Stimulated activated CD8-positive, alpha-beta memory T cell treated with anti-CD3 and anti-CD28 coated beads, Interleukin-15, amount 100 ng/mL, for 48 hours (primary cell): ENCODE results near the gene LRRC4C.

Source experiments
- DNase-seq, 2 donors: peaks; one replicate each; pipeline ENCODE4 v3.0.0-alpha.2; 2020; ENCODE audit warnings: low read depth in 2 of 2

The LRRC4C gene

DNA sequence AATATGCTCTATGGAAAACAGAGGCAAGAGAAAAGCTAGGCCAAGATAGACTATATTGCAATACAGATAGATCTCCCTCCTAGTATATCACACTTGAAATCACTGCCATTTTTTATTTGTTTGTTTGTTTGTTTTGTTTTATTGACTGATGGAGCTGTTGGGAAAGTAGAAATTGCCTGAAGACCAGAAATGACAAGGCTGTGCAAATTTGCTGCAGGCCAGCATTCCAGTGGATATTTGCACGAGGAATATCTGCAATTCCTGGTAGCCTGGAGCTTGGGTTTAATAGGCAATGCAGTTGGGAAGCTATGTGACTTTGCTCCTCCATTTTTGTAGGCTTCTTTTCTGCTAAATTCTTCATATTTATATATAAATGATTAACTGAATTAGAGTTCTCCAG lies 991.7 kb downstream of the LRRC4C start:
- DNase-seq, result no peak

GRCh38 chr11:40445391-40445790 lies 1014.1 kb downstream of the LRRC4C start:
- DNase-seq, result no peak

GRCh38 chr11:40444151-40444550 lies 1015.3 kb downstream of the LRRC4C start:
- no peak for DNase-seq

DNA sequence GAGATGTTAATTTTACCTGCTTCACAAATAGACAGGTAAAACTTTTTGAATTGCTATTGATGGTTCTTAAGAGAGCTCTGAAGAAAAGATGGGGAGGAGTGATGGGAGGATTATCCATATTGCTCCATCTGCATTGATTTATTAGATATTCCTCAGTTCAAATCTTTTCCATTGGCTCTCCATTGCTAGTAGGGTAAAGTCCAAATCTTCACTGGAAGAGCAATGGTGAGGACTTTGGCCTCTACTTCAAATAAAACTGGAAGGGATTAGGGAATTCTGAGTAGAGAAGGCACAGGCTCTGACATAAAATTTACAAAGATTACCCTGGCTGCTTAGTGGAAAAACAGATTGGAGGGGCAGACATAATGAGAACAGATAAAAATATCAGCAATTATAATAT lies 1024.1 kb downstream of the LRRC4C start:
- no peak for DNase-seq

GRCh38 chr11:40434926-40435325 lies 1024.5 kb downstream of the LRRC4C start:
- DNase-seq, result no peak

DNA sequence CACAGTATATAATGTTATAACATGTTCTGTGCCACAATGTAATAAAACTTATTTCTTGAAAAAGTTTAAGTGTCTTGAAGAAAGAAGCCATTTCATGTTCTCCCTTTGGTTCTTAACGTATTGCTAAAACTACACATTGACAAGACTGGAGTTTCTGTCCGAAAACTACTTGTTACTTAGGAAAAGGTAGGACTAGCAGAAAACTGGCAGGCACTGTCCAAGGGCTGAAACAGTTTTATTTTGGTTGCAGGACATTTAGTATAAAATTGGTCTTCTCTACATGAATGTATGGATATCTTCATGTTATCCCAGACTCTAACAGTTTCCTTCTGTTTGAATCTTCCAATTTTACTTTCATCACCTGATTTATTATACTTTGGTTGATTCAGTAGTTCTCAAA lies 1027.1 kb downstream of the LRRC4C start:
- no peak for DNase-seq

DNA sequence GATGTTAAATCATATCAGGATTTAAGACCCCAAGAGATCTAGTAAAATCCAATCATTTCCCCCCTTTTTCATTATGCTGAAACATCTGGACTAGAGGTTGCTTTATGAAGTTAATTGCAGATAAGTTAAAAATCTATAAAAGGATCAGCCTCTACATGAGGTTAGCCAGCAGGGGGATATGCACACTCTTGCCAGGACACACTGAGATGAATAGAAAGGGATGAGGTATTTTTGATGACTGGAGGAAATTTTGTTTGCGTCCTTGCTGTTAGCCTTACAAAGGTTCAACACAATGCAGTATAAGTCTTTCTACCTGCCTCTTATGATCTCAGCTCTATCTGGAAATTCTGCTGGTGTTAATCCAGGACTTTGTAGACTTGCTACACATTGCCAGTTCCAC lies 1034.3 kb downstream of the LRRC4C start:
- no peak for DNase-seq

DNA sequence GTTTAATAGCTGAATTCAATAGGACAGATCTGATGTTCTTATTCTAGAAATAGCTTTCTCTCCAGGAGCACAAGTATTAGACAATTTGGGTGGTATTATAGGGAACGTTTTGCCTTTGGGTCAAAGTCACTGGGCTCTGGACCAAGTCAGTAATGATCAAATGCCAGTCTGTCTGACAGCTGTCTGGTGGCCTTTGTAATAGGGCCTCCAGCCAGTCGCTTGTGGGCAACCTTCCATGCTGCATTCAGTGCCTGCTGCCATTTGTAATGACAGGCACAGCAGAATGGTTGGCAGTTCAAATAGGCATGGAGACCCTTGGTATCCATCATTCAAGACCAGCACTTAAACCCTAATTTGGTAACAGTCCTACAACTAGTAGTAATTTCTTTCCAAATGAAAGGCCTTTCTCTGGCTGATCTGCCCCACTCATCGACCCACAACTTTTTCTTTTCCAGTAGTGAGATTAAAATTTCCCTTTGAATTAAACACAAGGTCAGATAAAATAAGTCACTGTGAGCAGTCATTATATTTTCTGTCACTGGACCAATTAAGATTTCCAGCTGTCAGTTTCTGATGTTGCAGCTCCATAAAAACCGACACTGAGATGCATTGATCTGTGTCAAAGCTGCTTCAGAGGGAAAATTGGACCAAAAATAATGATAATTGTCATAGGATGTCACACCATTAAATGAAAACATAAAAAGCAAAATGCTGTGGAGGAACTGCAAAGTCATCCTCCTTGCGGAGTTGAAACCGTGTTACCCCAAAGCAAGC lies 1038.1 kb downstream of the LRRC4C start:
- DNase-seq, result no peak

- DNase-seq, result no peak
These were observed 1041.8 kb downstream of the LRRC4C start for GRCh38 chr11:40417627-40418026.

DNA sequence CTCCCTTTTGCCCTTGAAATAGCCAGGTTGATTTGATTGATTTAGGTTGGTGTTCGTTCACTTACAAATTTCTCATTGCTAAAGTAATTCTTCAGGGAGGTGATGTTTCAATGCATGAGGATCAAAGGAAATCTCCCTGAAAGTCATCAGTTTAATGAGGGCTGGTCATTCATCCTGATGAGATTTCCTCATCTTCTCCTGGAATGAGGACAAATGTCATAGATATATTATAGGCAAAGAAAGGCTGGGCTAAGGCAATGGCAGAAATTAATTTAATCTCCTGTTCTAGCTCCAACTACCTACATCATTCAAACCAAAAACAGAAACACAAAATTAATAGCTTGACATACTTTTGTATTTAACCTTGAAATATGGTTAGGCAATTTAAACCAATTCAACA lies 1052.1 kb downstream of the LRRC4C start:
- no peak for DNase-seq

DNA sequence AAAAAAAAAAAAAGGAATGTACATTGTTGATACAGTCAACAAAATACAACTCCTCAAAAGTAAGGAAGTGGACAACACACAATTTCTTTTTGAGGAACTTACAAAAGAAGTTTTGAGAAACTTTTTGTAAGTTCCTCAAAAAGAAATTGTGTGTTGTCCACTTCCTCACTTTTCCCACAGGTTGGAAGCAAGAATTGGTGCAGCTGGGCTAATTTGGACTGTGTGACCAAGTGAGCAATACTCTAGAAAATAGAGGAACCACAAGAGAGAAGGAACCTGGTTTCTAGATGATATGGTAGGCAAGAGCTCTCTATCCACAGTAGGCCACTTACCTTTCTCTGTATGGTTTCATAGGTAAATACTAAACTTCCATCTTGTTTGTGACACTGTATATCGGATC lies 1053.8 kb downstream of the LRRC4C start:
- DNase-seq, result no peak

- DNase-seq, result no peak
These were observed 1056.1 kb downstream of the LRRC4C start for GRCh38 chr11:40403321-40403720.

DNA sequence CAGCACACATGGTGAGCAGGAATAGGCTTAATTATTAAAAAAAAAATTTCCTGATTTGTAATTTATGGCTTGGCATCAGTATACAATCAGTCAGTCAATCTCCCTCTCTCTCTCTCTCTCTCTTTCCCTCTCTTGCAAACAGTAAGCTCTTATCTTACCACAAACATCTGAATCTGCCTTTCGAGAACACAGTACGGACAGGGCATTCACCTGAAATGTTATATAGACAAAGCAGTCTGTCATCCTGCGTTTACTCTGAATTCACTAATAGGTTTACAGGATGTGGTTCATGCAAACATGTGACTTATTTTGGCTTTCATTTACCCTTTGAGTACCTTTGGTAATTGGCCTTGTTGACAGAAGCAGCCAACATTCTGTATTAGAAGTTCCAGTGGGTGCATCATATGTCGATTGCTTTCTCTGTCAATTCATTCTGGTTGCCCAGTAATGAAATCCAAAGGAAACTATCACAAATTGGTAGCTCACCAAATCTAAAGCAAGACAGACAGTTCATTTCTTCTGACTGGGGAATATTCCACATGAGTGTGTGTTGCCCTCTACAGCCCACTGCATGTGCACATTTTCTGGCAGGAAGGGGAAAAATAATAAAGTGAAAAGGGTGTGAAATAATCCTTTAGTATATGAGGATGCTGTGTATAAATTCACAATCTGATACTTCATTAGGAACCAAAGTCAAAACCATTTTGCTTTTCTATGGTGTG lies 1058.2 kb downstream of the LRRC4C start:
- no peak for DNase-seq

DNA sequence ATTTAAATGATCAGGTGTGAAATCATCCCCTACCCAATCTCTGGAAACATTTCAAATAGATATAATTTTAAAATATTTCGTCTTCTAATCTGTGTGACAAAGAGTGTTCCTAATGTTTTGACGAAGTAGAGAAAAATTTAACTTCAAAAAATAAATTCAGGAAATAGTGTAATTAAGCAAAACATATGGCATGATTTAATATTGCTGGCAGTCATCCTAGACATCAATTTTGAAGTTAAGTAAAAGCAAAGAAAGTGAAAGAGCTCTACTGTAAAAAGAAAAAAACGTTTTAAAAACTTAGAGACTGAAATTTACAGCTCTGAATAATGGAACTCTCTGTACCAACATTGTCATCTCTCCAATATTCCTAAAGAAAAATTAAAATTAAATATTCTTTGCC lies 1062.3 kb downstream of the LRRC4C start:
- no peak for DNase-seq

- no peak for DNase-seq
These were observed 1065.9 kb downstream of the LRRC4C start for GRCh38 chr11:40393511-40393910.

GRCh38 chr11:40391679-40392078 lies 1067.8 kb downstream of the LRRC4C start:
- DNase-seq, result no peak

DNA sequence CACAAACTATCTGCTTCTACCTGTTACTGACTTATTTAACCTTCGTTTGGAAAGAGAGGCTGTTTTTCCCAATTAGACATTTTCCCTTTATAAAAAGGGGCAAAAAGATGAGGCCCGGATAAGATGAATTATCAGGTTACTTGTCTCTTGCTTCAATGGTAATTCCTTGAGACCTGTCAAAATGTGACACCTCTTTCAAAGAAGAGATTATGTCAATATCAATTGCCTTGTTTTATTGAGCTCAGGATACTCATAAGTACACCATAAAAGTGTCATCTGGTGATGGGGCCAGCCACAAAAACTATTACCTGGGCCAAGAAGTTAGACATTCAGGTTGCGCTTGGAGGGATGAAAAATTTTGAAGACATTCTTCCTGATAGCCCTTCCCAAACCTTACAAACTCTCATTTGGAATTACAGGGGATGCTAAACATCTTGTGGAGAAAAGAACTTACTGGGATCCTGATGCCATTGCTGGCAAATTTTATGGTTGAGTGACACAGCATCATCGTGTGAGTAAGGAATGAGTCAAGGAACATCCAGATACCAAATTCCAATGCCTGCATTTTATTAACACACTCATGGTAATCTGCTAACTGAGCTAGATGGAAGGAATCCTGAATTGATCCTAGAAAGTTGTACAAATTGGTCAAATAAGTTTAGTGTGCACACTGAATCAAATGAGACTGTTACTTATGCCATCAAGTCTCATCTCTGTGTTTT lies 1071.2 kb downstream of the LRRC4C start:
- DNase-seq, result no peak

DNA sequence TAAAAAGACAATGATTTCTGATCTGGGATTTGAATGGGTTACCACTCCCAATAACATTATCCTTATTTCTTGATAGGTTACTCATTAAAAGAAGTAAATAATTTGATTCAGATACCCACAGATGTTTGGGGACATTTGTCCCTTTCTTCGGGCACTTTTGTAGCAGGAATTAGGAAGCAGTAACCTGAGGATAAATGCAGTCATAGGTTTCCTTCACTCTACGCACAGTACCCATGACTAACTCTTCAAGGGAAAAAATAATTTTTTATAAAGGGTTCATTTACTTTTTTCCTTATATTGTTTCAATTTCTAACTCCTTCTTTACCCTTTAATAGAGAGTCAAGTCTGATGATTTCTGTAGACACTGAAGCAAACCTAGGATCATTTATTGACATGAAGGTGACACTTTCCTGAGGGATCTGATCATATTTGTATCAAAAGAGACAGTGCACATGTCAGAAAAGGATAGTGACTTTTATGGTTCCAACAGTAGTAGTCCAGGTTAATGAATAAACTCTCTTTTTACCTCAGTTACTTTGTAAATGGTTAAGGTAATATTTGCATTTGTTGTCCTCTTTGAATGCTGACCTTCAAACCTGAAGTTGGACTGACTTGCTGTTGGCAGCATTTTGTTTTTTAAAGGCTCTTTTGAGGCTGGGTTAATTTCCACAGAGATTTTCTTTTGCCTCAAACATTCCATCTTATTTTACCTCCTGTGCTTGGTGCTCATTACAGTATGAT lies 1072.0 kb downstream of the LRRC4C start:
- DNase-seq, result no peak

DNA sequence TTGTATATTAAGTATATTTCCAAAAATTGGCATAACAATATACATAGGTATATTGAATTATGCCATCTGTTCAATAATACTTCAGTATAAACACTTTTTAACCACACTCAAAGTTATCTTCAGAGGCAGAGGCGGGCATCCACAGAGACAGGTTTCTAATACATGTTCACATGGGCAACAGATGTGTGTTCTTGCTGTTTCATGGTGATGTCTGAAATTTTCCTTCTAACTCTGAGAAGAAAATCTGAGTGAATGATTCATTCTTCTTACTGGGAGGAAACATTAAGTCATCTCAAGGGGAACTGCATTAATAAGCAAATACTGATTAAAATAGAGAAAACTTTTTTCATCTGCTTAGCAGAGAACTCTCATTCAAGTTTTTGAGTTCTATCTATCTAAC lies 1074.5 kb downstream of the LRRC4C start:
- DNase-seq, result no peak

- DNase-seq, result no peak
These were observed 1078.0 kb downstream of the LRRC4C start for GRCh38 chr11:40381481-40381880.

- no peak for DNase-seq
These were observed 1078.6 kb downstream of the LRRC4C start for GRCh38 chr11:40380835-40381234.

GRCh38 chr11:40376331-40376730 lies 1083.1 kb downstream of the LRRC4C start:
- DNase-seq, result no peak
